Hindlimb muscle (tissue), 1 donor: ENCODE results near the gene TIMM21. TPM values are rescaled to one million over a fixed set of nuclear protein-coding genes. Genes with fewer than 3 reads are reported as not detected.

Experiments used
- DNase-seq: peaks from one replicate; pipeline ENCODE4 v3.0.0-alpha.2; 2013
- polyA plus RNA-seq: library from polyadenylated mRNA; unstranded; fragments of 120-200 nt; gene quantifications from one replicate; pipeline ENCODE4 v1.2.1, GENCODE V29; 2013; ENCODE audit not compliant: insufficient read length

Gene TIMM21
- polyA plus RNA-seq, 1 donor, result 41.6 TPM

DNA sequence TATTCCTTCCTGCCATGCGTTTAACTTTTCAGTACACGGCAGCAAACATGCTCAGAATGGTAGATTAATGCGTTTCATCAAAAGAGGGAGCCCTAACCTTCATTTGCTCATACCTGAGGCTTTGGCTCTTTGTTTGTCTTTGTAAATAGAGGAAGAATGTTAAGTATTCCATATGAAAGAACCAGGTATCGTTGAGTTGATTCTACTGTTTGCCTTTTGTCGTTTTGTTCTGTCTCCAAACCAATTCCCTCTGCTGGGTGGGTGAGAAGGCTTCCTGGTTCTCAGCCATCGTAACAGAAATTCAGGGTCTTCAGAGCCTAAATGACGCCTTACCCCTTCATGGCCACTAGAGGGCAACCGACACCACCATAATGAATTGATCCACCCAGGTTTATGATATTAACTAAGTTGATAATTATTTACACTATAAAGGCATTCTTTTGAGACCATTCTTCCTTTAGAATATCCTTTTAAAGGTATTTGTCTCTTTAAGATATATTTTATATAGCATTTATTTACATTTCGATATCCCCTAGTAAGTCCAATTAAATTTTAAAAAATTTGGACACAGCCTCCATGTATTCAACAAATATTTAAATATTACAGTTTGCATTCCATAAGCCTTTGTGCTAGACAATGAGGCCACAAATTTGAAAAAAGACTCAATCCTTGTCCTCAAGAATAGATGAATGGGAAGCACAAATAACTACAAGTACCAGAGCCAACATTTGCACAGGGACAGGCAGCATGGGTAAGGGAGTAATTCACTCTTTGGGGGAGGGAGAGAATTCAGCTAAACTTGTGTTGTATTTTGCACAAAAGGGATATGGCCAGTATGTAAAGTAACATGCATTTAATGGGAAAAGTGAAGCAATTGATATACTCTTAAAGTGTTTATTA lies 48.1 kb downstream of the TIMM21 start:
- DNase-seq, result peak; percentile 59

DNA sequence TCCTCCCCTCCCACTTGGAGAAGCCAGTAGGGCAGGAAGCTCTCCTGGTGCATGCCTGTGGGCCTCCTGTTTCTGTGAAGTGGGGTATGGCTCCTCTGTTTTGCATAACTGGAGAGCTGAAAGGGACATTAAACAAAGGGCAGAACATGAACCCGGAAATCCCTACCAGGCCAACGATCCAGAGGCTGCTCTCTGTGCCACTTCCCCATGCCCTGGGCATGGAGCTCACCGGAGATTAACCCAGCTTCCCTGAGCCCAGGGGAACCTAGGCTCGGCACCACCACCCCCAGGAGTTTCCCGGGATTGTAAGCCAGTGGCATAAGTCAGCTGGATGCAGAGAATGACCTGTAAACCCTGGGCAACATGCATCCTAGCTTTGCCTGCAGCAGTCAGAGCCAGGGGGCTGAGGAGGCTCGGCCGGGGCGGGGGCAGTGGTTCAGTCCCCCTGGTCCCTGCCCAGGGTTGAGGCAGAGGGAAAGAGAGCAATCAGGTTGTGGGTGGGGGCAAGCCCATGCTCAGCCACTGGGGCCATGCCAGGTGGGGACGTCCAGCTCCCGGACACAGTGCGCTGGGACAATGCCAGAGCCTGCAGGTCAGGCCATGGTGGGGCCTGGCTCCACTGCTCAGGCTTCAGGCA lies 49.5 kb downstream of the TIMM21 start:
- DNase-seq, result no peak

DNA sequence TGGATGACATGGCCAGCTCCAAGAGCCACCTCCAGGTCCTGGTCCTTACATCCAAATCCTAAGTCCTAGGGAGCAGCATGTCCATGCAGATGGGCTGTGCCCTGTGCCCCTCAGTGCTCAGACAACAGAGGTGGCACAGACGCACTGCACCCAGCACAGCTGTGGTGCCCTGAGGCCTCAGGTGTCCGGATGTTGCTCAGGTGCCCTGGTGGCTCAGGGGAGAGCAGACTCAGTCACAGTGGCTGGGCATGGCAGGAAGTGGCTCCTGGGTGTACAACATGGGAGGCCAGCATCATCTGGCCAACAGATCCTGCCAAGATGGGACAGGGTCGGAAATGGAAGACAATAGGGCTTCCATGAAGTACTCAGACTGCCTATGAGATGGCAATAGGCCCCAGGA lies 50.1 kb downstream of the TIMM21 start:
- DNase-seq, result no peak

DNA sequence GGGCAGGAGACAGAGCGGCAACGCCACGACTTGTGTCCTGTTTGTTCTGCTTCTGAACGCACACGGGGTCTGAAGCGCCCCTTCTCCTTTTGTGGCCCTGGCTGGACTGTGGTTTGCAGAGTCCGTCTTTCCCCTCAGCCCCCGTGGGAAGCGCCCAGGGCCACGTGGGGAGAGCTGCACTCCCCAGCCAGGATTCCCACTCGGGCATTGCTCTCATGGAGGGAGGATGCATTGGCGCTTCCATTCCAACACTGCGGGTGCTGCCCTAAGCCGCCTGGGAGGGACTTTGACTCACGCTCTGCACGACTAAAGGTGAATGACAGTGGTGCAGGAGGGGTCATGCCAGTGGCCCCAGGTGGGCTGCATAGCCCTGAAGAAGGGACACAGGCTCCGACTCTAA lies 52.5 kb downstream of the TIMM21 start:
- no peak for DNase-seq

DNA sequence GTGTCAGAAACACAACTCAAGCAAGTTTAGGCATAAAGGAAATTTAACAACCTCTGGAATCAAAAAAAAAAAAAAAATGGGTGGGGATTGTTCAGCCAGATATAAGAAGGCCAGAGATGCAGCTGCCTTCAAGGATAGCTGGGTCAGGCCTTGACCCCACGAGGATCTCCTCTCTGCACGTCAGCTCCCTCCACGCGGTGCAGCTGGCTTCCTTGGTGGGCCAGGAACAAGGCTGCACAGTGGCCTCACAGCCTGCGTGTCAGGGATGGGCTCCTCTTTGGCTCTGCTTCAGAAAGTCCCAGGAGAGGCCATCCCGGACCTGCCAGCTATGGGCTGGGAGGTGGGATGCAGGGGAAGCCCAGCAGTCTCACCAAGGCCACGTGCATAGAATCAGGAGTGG lies 55.5 kb downstream of the TIMM21 start:
- DNase-seq, result no peak

DNA sequence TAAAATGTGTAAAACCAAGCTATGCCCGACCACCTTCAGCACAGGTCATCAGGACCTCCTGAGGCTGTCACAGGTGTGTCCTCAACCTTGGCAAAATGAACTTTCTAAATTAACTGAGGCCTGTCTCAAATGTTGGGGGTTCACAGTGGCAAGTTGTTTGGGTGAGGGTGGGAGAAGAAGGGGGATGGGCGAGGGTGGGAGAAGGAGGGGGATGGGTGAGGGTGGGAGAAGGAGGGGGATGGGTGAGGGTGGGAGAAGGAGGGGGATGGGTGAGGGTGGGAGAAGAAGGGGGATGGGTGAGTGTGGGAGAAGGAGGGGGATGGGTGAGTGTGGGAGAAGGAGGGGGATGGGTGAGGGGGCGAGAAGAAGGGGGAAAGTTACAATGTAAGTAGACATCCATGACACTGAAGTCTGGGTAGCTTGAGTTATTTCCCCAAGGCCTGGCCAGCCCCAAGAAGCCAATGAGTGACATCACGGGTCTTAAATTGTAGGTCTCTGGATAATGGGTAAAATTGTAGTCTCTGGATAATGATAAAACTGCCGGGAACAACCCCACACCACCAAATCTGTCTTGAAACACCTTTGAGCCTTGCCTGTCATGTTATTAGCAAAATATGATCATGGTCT lies 56.3 kb downstream of the TIMM21 start:
- no peak for DNase-seq

Other genes starting within 250 kb of the TIMM21 start
- 0.57 TPM for gene FBXO15, start 689 bp upstream of the TIMM21 start, polyA plus RNA-seq
- gene CYB5A, start 143.4 kb downstream of the TIMM21 start, polyA plus RNA-seq, result 34.5 TPM
- not detected for gene C18orf63, start 167.3 kb downstream of the TIMM21 start, polyA plus RNA-seq